HS-27A (cell line): ENCODE measurements around the gene NADSYN1.
A peak's percentile ranks its signal among the peaks of the same experiment; 100 is the strongest.

ENCODE experiments used
- DNase-seq: peaks from one replicate; pipeline ENCODE4 v3.0.0-alpha.2; 2012; ENCODE audit warnings: low read depth, missing footprints

Gene NADSYN1

GRCh38 chr11:71433648-71434450 lies 19.2 kb upstream of the NADSYN1 start:
- no peak for DNase-seq

DNA sequence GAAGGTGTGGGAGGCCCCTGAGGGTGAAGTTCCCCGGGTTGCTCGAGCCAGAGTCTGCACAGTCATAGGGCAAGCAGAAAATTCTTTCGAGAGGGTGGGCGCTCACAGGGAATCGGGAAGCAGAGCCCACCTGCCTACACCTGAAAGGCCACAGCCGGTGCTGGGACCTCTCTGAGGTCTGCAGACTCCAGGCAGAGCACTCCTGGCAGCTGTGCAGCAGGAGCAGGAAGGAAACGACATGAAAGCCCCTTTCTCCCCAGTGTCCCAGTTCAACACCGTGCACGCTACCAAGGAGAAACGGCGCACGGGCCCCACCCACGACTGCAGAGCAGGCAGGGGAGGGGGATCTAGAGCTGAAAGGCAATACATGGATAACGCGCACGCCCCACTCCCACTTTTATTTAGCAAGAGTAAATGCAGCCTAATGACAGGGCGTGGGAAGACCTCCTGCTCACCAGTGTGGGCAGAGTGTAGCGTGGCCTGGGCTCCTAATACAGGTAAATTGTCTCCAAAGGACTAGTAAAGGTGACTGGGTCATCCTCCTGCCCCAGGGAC lies 18.4 kb upstream of the NADSYN1 start:
- DNase-seq = no peak

DNA sequence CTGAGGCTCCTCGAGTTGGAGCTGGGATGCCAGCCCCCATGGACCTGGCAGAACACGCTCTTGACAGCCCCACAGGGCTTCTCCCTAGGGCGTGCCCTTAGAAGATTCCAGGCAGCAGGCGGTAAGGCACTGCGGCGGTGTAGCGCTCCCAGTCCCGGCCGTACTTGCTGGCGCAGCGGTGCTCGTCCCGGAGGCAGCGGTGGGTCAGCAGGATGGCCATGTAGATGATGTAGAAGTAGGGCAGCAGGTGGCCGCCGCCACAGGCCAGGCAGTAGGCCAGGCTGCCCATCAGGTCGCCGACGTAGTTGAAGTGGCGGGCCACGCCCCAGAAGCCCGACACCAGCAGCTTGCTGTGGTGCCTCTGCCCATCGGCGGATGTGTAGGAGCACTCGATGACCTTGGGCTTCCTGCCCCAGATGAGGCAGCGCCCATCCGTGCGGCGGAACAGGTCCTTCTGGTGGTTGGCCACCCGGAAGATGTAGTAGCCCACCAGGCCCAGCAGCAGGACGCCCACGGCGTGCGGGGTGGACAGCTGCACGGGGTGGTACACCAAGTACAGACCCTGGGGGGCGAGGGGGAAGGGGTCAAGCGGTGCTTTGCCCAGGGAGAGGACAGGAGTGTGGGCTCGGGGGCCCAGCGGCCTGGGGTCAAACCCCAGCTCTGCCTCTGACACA lies 17.6 kb upstream of the NADSYN1 start:
- DNase-seq = no peak

GRCh38 chr11:71436861-71437260 lies 16.1 kb upstream of the NADSYN1 start:
- DNase-seq = no peak

DNA sequence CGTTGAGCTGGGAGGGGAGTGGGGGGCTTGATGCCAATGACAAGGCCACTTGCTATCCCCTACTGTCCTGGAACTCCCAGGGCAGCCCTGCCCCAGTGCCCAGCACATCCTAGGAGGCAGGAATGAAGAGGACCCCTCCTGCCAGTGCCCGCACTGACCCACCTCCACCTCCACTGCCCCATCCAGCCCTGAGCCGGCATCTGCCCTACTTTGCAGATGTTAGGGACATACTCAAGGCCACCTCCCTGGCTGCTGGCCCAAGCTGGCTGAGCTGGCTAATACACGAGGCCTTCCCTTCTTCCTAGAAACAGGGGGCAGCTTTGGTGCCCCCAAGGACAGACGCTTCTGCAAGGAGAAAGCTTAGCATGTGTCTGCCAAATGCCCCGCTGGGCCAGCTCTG lies 15.6 kb upstream of the NADSYN1 start:
- DNase-seq = no peak

- no peak for DNase-seq
Observed at GRCh38 chr11:71437879-71438278, 15.1 kb upstream of the NADSYN1 start.

- DNase-seq = no peak
Observed at GRCh38 chr11:71438650-71439049, 14.4 kb upstream of the NADSYN1 start.

- DNase-seq = no peak
Observed at GRCh38 chr11:71440021-71440755, 12.8 kb upstream of the NADSYN1 start.

- no peak for DNase-seq
Observed at GRCh38 chr11:71441251-71441650, 11.8 kb upstream of the NADSYN1 start.

DNA sequence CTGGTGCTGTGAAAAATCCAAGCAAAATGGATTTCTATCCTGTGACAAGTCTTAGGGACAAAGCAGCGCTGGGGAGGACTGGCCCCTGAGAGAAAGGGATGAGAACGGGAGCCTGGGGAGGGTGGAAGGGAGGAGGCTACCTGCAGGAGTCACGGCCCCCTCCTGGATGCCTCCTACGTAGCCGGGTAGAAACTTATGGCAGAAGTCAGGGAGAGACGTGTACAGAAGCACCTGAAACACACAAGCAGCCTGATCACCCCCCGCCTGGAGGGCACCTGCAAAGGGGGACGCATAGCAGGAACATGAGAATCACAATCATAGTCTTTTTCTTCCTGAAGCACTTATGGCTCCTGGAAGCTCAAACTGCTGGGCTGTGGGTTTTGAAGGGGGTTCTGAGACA lies 10.9 kb upstream of the NADSYN1 start:
- no peak for DNase-seq

GRCh38 chr11:71442880-71443279 lies 10.1 kb upstream of the NADSYN1 start:
- DNase-seq = no peak

DNA sequence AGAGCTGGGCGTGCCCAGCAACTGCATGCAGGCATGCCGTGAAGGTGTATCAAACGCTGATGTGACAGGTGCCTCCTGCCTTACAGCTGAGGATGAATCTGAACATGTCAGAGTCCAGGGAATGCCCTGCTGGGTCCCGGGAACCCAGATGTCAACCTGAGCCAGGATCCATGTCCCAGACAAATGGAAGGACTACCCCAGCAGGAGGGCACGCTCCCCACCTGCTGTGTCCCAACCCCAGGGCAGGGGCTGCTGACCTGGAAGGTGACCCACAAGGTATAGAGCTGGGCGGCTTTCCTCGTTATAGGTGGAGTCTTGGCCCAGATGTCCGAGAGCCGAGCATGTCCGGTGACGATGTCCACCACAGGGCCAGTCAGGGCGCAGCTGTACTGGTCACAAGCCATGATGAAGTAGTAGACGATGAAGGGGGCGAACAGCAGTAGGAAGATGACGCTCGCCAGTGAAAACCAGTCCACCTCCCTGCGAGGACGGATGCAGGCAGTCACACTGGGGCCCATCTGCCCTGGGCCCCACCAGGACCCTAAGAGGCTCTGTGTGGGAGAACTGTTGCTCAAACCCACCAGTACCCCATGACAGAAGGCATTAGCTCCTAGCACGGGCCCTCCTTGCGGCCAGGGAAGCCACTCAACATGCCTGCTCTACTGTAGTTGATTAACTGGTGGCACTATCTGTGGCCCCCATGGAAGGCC lies 9.1 kb upstream of the NADSYN1 start:
- no peak for DNase-seq

GRCh38 chr11:71444811-71445210 lies 8.2 kb upstream of the NADSYN1 start:
- no peak for DNase-seq

GRCh38 chr11:71446150-71446549 lies 6.9 kb upstream of the NADSYN1 start:
- DNase-seq = no peak

DNA sequence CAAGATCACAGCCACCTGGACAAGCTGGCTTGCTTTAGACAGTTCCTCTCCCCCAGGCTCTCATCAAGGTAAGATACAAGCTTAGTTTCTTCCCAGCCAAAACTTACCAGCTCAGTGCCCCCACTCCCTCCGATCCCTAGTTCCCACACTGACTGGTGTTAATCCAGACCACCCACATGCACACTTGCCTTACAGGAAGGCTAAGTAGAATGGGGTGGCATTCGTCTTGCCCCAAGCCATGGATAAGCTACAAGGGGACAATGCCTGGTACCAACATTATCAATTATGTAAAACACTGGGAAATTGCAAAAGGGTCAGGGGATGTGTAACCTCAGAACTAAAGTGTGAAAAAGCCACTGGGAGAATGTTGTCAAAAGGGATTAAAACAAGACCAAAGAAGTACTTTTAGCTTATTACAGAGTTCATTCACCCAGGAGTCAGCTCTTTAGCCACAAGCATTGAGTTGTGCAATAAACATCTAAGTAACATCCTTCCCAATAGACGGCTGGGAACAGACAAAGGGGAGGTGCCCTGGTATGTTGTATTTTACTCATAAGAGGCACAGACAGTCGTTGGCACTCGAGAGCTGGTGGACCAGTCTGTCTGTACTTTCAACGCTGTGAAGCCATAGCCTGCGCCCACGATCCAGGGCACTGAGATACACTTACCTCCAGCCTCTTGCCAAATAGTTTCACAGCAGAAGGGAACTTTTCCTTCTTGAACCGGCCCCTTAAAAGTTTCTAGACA lies 5.9 kb upstream of the NADSYN1 start:
- no peak for DNase-seq

DNA sequence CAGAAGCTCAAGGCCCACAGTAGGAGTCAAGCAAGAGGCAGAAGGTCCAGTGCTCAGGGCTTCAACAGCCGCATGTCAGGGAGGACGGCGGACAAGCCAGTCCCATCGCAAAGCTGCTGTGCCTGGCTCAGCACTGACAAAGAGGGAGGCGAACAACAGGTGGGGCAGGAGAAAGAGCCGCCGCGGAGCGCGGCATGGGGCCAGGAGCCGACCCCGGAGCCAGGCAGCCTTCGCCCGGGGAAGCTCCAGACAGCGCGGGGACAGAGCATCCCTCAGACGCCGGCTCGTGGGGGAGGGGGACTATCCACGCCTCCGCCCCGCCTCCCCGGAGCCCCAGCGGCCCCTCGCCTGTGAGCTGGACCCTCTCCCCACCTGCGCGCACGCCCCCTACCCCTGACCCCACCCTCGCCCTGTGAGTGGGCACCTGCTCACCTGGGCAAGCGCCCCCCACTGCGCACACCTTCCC lies 5.2 kb upstream of the NADSYN1 start:
- no peak for DNase-seq

DNA sequence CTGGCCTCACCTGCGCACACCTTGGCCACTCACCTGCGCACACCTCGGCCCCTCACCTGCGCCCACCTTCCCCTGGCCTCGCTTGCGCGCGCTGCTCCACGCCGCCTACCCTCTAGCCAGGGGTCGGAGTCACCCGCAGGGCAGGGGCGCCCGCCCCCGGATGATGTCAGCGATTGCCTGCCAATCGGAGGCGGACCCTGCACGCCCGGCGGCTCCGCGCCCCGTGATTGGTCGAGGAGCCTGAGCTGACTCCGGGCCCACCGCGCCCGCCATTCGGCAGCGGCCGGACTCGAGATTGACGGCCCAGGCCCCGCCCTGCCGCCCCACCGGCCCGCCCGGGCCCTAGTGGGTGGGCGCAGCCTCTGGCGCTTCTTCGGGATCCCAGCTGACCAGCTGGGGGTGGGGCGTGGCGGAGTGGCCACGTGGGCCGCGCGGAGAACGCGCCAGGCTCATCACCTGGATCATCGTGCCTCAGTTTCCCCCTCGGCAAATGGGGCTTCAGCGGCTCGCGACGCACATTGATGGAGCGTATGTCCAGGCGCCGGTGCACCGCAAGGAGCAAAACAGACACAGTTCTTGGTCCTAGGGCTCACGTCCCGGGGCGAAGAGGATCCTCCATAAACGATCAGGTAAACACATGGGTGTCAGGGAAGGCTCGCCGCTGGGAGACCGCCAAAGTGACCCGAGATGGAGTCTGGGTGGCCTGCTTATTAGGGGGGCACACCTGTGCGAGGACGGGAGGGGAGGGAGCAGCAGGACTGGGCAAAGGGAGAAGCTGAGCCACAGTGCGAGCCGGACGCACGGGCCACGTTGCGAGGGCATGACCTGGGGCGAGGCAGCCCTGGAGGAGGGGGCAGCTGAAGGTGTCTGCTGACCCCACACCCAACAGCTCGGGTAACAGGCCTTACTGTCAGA lies 4.5 kb upstream of the NADSYN1 start, which contains the start of gene DHCR7:
DHCR7 (minus strand) TSS at position 137 of the 915 bp plus-strand sequence. CDS start 3,441 bp downstream, outside the sequence.
- peak; percentile 86 for DNase-seq

DNA sequence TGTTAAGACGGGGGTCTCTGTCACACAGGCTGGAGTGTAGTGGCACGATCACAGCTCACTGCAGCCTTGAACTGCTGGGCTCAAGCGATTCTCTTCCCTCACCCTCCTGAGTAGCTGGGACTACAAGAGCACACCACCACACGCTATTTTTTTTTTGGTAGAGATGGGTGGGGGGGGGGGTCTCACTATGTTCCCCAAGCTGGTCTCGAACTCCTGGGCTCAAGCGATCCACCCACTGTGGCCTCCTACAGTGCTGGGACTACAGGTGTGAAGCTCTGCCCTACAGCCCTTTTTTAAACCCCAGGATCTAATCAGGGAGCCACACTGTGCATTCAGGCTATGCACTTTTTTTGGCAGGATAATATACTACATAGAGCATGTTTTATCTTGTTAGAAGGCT lies 3.4 kb upstream of the NADSYN1 start:
- DNase-seq = no peak

DNA sequence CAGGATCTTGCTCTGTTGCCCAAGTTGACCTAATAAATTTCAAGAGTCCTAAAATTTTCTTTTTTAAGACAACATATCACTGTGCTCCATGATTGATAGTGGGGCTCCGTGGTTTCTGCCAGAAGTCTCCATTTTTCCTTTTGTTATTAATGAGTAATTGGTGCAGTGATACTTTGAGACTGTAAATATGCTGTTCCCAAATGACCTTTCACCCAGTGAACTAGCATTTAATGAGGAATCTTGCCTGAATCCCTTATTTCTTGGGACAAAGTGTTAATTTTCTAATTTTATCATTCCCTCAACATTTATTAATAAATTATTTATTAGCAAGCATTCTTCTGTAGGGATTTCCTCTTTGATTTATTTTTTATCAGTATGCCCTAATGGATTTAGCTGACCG lies 2.5 kb upstream of the NADSYN1 start:
- no peak for DNase-seq

DNA sequence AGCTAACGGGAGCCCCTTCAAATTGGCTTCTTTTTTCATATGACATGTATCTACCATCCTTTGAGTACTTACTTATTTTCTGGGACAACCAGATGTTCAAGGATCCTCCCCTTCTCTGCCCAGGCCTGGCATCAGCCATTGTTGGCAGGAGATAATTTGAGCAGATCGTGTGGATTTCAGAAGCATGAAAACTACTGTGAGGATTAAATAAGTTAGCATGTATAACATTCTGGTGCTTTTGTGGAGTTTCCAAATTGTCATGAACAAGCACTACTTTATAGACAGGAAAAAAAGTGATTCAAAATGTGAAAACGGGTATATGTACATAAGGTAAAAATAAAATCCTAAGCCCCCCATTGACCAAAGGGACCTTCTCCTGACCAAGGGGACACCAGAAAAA lies 2.1 kb upstream of the NADSYN1 start:
- DNase-seq = no peak
